ENCODE measurements around the gene PXDN.

DNA sequence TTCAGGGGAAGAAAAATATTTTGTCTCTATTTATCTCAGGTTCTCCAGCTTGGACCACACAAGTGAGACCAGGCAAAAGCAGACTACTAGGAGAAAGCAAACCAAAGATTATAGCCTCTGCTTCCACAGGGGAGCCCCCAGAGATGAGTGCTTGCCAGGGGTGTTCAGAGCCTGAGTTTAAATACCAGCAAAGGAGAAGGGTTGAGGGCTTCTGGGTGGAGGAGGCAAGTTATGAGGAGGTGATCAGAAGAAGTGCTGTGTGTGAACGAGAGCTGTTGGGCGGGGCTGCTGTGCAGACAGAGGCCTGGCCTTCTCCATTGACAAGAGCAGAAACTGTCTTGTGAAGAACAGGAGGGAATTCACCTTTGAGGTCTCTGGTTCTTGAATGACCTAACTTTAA lies 32.8 kb upstream of the PXDN start:
- TF ChIP-seq, protein P1, sequence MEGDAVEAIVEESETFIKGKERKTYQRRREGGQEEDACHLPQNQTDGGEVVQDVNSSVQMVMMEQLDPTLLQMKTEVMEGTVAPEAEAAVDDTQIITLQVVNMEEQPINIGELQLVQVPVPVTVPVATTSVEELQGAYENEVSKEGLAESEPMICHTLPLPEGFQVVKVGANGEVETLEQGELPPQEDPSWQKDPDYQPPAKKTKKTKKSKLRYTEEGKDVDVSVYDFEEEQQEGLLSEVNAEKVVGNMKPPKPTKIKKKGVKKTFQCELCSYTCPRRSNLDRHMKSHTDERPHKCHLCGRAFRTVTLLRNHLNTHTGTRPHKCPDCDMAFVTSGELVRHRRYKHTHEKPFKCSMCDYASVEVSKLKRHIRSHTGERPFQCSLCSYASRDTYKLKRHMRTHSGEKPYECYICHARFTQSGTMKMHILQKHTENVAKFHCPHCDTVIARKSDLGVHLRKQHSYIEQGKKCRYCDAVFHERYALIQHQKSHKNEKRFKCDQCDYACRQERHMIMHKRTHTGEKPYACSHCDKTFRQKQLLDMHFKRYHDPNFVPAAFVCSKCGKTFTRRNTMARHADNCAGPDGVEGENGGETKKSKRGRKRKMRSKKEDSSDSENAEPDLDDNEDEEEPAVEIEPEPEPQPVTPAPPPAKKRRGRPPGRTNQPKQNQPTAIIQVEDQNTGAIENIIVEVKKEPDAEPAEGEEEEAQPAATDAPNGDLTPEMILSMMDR (IDR thresholded peaks at IDR 0.05) = no peak
- no peak for TF ChIP-seq POLR2A (IDR thresholded peaks at IDR 0.05)

All from heart left ventricle (tissue), 13 donors.